Purkinje cell (primary cell): ENCODE measurements around the gene ADAMTS14. TPM values are rescaled to one million over a fixed set of nuclear protein-coding genes. Genes with fewer than 3 reads are reported as not detected.

ENCODE experiments used
- polyA plus RNA-seq: library from polyadenylated mRNA; unstranded; fragments of >200 nt; fragmentation: Nextera tagmentation; gene quantifications from 2 replicates; pipeline ENCODE4 v1.2.1, GENCODE V29; 2014

ADAMTS14 gene, protein sequence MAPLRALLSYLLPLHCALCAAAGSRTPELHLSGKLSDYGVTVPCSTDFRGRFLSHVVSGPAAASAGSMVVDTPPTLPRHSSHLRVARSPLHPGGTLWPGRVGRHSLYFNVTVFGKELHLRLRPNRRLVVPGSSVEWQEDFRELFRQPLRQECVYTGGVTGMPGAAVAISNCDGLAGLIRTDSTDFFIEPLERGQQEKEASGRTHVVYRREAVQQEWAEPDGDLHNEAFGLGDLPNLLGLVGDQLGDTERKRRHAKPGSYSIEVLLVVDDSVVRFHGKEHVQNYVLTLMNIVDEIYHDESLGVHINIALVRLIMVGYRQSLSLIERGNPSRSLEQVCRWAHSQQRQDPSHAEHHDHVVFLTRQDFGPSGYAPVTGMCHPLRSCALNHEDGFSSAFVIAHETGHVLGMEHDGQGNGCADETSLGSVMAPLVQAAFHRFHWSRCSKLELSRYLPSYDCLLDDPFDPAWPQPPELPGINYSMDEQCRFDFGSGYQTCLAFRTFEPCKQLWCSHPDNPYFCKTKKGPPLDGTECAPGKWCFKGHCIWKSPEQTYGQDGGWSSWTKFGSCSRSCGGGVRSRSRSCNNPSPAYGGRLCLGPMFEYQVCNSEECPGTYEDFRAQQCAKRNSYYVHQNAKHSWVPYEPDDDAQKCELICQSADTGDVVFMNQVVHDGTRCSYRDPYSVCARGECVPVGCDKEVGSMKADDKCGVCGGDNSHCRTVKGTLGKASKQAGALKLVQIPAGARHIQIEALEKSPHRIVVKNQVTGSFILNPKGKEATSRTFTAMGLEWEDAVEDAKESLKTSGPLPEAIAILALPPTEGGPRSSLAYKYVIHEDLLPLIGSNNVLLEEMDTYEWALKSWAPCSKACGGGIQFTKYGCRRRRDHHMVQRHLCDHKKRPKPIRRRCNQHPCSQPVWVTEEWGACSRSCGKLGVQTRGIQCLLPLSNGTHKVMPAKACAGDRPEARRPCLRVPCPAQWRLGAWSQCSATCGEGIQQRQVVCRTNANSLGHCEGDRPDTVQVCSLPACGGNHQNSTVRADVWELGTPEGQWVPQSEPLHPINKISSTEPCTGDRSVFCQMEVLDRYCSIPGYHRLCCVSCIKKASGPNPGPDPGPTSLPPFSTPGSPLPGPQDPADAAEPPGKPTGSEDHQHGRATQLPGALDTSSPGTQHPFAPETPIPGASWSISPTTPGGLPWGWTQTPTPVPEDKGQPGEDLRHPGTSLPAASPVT
- not detected in 2 replicates for polyA plus RNA-seq

GRCh38 chr10:70672165-70673042 is at the start of gene ADAMTS14:
ADAMTS14 (plus strand) TSS chr10:70672506; CDS start chr10:70672803, 297 bp downstream.

DNA sequence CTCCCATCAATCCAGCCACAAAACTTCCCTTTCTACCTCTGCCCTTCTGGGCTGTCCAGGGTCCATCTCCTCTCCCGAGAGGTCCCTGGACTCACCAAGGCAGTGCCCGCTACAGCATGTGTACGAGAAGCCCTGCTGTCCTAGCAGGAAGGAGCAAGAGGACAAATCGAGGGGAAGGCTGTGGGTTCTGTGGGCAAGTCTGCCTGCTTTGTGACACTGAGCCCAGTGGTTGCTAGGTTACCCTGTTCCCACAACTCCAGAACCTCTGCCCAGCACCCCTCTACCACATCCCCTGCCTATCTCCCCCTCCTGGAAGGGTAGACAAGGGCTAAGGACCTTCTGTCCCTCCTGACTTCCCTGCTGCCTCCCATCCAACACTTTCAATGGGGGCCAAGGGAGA is 112.9 kb downstream of the ADAMTS14 start, which contains the start of gene TBATA:
Gene TBATA, minus strand, starts transcription at position 188 of the 400 bp plus-strand sequence. CDS start 1,998 bp downstream, outside the sequence.

Other genes with a start within 250 kb of the ADAMTS14 start
- gene NODAL, start 230.8 kb upstream of the ADAMTS14 start, polyA plus RNA-seq: 0.99 TPM in 1 of 2 replicates, not detected in the other
- not detected in 2 replicates for gene PALD1, start 193.7 kb upstream of the ADAMTS14 start, polyA plus RNA-seq
- gene PRF1, start 69.8 kb upstream of the ADAMTS14 start, polyA plus RNA-seq: not detected in 2 replicates
- gene TBATA, start 112.9 kb downstream of the ADAMTS14 start, polyA plus RNA-seq: not detected in 2 replicates
- 6.1 TPM in 2 replicates for gene SGPL1, start 143.4 kb downstream of the ADAMTS14 start, polyA plus RNA-seq
- gene PCBD1, start 216.1 kb downstream of the ADAMTS14 start, polyA plus RNA-seq: 87.2 and 96.0 TPM in 2 replicates